ENCODE data around the gene KRTAP5-10. TPM values are rescaled to one million over a fixed set of nuclear protein-coding genes. Genes with fewer than 3 reads are reported as not detected.
A peak's percentile ranks its signal among the peaks of the same experiment; 100 is the strongest.
"Not testable (repeated sequence)": the region's sequence is repeated elsewhere in the genome, so short reads cannot be mapped to it uniquely, and the experiment has no call there.

Gene KRTAP5-10
- total and polyA plus RNA-seq, 2 of the 8 experiments (the other 6 are each of a cell fraction or from before 2014, with no cell fraction given) = 0.12 TPM; not detected in 1

GRCh38 chr11:71606853-71607519 is 41.6 kb downstream of the KRTAP5-10 start:
- H3K4ac ChIP-seq (replicated peaks; ENCODE audit: insufficient read length, low read depth, low read length); H2BK15ac ChIP-seq (ENCODE audit: low read length); H3K27ac ChIP-seq (ENCODE audit: low read depth, low read length); H2BK5ac ChIP-seq (ENCODE audit: low read depth, low read length); H2AFZ ChIP-seq (ENCODE audit: low read length); H3K23me2 ChIP-seq (ENCODE audit: low read depth, low read length); POLR2A ChIA-PET (ENCODE audit: partially characterized antibody); H4K91ac ChIP-seq (replicated peaks; ENCODE audit: insufficient read length, low read length); H3K79me1 ChIP-seq (ENCODE audit: low read depth, low read length); H3K9ac ChIP-seq (replicated peaks in 1 of 4; ENCODE audit: extremely low read depth in 1 of 4, low read depth in 3 of 4, low read length in 3 of 4); H3K9me3 ChIP-seq (ENCODE audit: insufficient read depth in 2 of 2, low read depth in 1 of 2, low read length in 1 of 2); H3K79me2 ChIP-seq (ENCODE audit: control insufficient read depth in 1 of 2, insufficient read depth in 2 of 2, low read length in 2 of 2); H3K14ac ChIP-seq (ENCODE audit: insufficient read length); H2BK12ac ChIP-seq (ENCODE audit: low read depth, low read length); H2BK20ac ChIP-seq (ENCODE audit: low read length); H2AK5ac ChIP-seq (ENCODE audit: low read depth, low read length); H3K36me3 ChIP-seq (ENCODE audit: control insufficient read depth in 2 of 4, insufficient read depth in 4 of 4, low read length in 3 of 4); H4K5ac ChIP-seq (ENCODE audit: insufficient read length, low read depth, low read length); H2BK120ac ChIP-seq (replicated peaks; ENCODE audit: low read depth, low read length); H3K56ac ChIP-seq (replicated peaks; ENCODE audit: insufficient read length, low read depth, low read length); H3K18ac ChIP-seq (ENCODE audit: extremely low read depth, low read length); H3K4me1 ChIP-seq (replicated peaks in 1 of 4; ENCODE audit: control insufficient read depth in 3 of 4, insufficient read depth in 4 of 4, low read length in 3 of 4); H4K20me1 ChIP-seq (replicated peaks in 1 of 2; ENCODE audit: control insufficient read depth in 1 of 2, insufficient read depth in 2 of 2, low read length in 2 of 2); H3K23ac ChIP-seq (ENCODE audit: insufficient read length); FAIRE-seq: not testable (repeated sequence)
- Histone ChIP-seq H4K8ac (ENCODE audit: extremely low read depth, insufficient read depth, low read length) (peak overlapping the region; percentile 51; the same call in 1 of the 2 replicates), H3K27me3 (replicated peaks in 1 of 4; ENCODE audit: control insufficient read depth in 3 of 4, extremely low read depth in 1 of 4, insufficient read depth in 3 of 4, low read length in 3 of 4) (peaks cover 9 to 23% (median 16%) of the 10 kb centered on the region in 4 experiments), H3K4me2 (ENCODE audit: insufficient read depth in 1 of 2, low read depth in 2 of 2, low read length in 2 of 2) (peak overlapping the region; percentile 71 to 84), H3K4me3 (ENCODE audit: extremely low read depth in 1 of 4, insufficient read depth in 2 of 4, low read depth in 3 of 4, low read length in 4 of 4) (peak overlapping the region; percentile 38 to 73 (median 40))
- DNase-seq (ENCODE audit: low read depth in 1 of 2, low spot score in 2 of 2) = peak in 1 of 2 experiments; percentile 66
- TF ChIP-seq CTCF (IDR thresholded peaks at IDR 0.05; ENCODE audit: control extremely low read depth in 1 of 3, insufficient read depth in 1 of 3, low read depth in 1 of 3, low read length in 3 of 3) (peak in 1 of 3 experiments; percentile 17; a peak in 1 of 4 replicates), EZH2 (IDR thresholded peaks at IDR 0.05; ENCODE audit: low read depth, low read length, severe bottlenecking) (peak; percentile 60), E2F6 (IDR thresholded peaks at IDR 0.05) (0 out of 2 replicates have a peak, but pooled peaks have one; percentile 46), MAX (IDR thresholded peaks at IDR 0.05) (peak; percentile 29; the same call in 1 of the 2 replicates)
- CTCF ChIA-PET (ENCODE audit: partially characterized antibody) = interaction anchor here (1.2 kb wide), 1 partner anchor 123 kb away, joined by 3 read pairs; no protein-coding TSS in a partner anchor
- WGBS, 2 experiments (ENCODE audit: extremely low coverage in 1 of 2, insufficient coverage in 1 of 2, insufficient read length in 1 of 2, insufficient replicate concordance in 2 of 2, low coverage in 1 of 2, low lambda C conversion rate in 2 of 2, missing lambda C conversion rate in 1 of 2) = 14% methylated on average over 29 of the region's 48 CpGs; no CpG with 5 or more reads in 1 of the 2 experiments
